IPS-11a (cell line): ENCODE results near the gene PDE4B.
"Not testable (repeated sequence)": the region's sequence is repeated elsewhere in the genome, so short reads cannot be mapped to it uniquely, and the experiment has no call there.

Experiments
- H3K4me3 ChIP-seq: one replicate; pipeline ENCODE4 v1.5.1; 2013; ENCODE audit warnings: low read depth, low read length, control low read depth

The PDE4B gene

GRCh38 chr1:66300280-66300971, 507.7 kb downstream of the PDE4B start:
- H3K4me3 ChIP-seq: no peak overlapping the region

DNA sequence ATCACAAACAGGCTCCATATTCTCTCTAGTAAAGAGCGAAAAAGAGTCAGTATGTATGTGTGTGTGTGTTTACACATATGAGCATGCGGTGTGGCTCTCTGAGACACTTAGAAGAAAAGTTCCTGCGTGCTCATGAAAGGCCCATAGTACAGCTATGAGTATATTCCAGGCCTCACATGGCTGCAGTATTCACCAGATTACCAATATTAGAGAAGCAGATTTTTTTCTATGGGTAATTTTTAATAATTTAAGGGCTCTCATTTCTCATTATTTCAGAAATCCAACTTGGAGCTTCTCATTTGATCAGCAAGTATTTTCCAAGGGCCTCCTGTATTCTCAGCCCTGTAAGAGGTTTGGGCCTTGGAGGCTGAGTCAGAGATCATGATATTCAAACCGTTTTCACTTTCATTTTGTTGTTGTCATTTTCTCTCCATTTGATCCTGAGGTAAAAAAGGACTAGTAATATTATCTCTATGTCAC, 508.3 kb downstream of the PDE4B start:
- H3K4me3 ChIP-seq: no peak overlapping the region

GRCh38 chr1:66302184-66302742, 509.6 kb downstream of the PDE4B start:
- H3K4me3 ChIP-seq: no peak overlapping the region

DNA sequence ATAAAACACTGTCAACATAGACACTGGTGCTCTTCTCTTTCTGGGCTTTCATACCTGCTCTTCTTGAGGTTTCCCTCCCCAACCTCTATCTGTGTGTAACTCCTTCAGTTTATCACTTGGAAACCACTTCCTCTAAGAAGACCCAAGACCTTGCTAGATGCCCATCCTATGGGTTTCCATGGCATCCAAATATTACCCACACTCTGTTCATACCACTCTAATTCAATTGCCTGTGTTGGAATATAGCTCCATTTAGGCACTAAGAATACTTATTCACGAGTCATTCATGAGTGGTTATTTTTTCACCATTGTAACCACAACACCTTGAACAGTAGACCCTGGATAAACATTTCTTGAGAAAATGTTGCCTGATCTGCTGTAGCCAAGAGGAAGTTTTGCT, 510.1 kb downstream of the PDE4B start:
- H3K4me3 ChIP-seq: no peak overlapping the region

DNA sequence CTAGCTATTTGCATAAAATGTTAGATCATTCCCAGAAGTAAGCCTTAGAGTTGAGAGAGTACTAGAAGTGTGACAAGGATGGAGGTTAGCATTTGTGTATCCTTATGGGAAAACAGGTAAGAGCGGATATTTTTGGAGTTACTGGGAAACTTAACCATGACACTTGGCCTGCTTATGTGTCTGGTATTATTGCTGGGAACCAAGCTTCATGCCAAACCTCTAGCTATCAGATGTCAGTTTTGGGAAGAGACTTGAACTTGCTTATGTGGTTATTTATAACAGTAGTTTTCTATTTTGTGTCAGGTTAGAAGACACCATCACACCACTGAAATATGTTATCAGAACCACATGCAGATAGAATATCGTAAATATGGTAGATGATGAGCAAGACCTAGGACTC, 511.0 kb downstream of the PDE4B start:
- no peak overlapping the region for H3K4me3 ChIP-seq

DNA sequence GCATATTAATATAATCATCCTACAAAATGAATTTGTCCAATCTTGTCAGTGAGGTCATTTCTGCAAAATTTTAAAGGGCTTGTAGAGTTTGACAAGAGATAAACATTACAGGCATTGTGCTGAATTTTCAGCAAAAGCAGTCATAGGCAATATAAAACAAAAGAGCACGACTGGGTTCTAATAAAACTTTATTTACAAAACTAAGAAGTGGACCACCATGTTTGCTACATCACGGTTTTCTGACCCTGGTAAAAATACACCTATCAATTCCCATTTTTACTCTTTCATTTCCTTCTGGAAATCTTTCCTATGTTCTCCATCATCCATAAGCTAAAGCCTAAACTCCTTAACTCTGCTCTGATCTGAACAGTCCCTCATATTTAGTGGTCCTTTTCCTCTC, 511.4 kb downstream of the PDE4B start:
- H3K4me3 ChIP-seq: no peak overlapping the region

GRCh38 chr1:66305927-66306326, 513.2 kb downstream of the PDE4B start:
- no peak overlapping the region for H3K4me3 ChIP-seq

DNA sequence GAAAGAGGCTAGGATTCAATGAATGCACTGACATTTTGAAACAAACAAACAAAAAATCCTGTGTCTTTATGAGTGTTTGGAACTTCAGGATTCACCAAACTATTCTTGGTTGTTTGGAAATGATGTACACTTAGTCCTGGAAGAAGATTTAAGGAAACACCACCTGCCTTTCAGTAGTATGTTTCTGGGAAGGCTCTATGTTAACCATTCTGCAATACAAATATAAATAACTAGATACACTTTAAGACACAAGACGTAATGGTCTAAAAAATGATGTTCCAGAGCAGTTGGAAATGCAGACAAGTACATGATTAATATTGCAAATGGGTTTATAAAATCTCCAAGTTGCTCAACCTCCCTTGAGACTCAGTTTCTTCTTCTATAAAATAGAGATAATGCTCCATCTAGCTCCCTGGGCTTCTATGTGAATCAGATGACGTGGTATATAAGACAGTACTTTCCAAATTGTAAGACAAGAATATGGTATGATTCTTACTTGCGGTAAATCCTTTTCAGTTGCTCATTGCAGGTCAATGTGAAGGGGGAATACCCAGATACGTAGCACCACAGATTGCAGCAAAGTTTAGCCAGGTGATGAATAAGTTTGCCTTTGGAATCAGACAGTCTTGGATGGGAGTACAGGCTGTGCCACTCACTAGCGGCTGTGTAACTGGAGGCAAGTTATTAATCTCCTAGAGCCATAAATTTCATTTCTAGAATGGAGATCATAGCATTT, 516.5 kb downstream of the PDE4B start:
- no peak overlapping the region for H3K4me3 ChIP-seq

DNA sequence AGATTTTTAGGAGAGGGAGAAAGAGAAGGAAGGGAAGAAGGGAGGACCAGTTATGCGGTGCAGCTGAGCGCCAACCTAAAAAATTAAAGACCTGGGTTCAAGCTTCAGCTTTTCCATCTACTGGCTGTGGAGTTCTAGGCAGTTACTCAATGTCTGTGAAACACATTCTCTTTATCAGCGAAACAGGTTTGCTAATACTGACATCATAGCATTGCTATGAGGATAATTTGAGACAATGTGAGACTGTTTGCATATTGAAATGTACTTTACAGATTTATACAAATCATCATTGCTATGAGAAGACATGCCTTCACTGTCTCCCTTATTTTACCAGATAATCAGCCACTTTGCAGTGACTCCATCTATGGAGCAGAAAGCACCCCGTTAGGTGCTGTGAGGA, 518.4 kb downstream of the PDE4B start:
- no peak overlapping the region for H3K4me3 ChIP-seq

GRCh38 chr1:66311628-66312027, 518.9 kb downstream of the PDE4B start:
- H3K4me3 ChIP-seq: no peak overlapping the region

DNA sequence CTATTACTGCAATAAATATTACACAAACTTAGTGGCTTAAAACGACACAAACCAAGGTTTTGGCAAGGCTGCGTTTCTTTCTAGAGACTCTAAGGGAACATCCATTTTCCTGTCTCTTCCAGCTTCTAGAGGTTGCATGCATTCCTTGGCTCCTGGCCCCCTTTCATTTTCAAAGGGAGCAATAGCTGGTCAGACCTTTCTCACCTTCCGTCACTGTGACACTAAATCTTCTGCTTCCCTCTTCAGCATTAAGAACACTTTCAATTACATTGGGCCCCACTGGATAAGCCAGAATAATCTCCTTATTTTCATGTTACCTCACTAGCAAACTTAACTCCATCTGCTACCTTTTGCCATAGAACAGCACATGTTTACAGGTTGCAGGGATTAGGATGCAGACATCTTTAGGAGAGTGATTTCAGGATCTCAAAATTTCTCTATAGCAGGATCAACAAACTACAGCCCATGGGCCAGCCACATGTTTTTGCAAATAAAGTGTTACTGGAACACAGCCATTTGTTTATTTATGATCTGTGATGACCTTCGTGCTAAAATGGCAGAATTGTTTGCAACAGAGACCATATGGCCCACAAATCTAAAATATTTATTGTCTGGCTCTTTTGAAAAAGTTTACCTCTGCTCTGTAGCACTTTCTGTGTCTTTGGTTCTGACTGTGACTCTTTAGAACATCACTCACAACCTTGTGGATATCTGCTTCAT, 519.7 kb downstream of the PDE4B start:
- H3K4me3 ChIP-seq: no peak overlapping the region

- no peak overlapping the region for H3K4me3 ChIP-seq
Observed at GRCh38 chr1:66313429-66313828, 520.7 kb downstream of the PDE4B start.

DNA sequence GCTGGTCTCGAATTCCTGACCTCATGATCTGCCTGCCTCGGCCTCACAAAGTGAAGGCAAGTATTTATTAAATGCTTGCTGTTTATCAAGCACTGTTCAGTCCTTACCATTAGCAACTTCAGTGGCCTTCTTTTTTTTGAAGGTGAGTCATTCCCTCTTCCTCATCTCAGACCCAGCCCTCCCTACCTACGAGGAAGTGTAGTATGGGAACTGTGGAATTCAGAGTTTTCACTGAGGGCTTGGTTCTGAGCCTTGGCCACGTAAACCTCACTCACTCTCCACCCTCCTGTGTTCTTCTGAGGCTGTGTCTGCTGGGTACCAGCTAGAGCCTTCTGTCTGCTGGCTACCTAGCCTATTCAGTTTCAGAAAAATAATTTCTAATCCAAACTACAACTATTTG, 523.0 kb downstream of the PDE4B start:
- no peak overlapping the region for H3K4me3 ChIP-seq

DNA sequence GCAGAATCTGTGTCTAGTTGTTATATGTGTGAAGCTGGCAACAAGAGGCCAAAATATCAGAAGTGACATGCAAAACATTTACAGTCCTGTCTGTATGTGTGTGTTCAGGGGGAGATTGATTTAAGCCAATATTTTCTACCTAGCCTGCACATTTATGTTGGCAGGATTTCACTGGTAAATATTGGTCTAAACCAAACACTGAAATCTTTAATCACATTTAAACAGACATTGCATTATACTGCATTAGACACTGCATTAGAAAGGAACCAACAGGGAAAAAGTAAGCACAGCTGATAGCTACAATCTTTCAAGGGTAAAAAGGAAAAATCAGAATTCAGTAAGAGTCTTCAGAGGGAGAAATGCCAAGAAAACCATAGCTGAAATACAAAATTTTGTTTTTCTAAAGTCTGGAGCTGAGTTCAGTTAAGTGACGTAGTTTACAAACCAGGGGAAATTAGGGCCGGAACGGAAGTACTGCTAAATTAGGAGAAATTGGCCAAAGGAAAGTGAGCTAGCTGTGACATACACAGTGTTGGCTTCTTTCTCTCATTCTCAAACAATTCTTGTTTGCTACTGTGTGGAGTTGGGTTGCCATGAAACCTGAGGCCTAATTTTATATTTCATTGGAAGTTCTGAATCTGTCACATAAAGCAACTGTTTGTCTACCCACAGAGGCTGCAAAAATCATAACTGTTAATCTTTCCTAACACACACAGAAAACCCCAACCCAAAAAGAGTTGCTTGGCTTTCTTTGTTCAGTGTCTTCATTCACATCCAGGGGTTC, 524.0 kb downstream of the PDE4B start:
- H3K4me3 ChIP-seq: no peak overlapping the region

DNA sequence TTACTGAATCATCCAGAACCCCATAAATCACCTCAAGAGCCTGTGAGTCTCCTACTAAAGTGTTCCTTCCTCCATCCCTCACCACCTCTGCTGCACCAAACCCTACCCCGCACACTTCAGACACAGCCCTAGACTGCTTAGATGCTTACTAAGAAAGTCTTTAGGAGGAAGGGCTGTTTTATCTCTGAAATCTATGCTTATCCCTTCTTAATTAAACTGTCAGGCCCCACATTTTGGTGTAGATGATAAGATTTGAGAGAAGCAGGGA, 524.5 kb downstream of the PDE4B start:
- H3K4me3 ChIP-seq: no peak overlapping the region

DNA sequence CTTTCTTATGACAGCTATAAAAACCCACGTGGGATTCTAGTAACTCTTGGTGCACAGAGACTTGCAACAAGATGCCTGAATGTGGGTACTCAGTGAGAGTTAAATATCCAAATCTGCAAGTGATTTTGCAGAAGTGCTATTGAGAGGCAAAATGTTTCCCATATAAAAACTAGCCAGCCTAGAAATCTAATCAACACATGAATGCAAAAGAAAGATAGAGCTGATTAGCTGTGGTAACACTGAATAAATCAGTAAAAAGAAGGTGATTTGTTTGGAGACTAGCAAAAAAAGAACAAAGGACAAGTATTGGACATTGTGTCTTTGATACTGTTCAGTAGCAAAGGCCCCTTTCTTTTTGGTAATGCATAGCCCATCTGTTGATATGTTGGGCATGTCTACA, 527.5 kb downstream of the PDE4B start:
- H3K4me3 ChIP-seq: no peak overlapping the region

GRCh38 chr1:66322462-66322861, 529.8 kb downstream of the PDE4B start:
- not testable (repeated sequence) for H3K4me3 ChIP-seq

DNA sequence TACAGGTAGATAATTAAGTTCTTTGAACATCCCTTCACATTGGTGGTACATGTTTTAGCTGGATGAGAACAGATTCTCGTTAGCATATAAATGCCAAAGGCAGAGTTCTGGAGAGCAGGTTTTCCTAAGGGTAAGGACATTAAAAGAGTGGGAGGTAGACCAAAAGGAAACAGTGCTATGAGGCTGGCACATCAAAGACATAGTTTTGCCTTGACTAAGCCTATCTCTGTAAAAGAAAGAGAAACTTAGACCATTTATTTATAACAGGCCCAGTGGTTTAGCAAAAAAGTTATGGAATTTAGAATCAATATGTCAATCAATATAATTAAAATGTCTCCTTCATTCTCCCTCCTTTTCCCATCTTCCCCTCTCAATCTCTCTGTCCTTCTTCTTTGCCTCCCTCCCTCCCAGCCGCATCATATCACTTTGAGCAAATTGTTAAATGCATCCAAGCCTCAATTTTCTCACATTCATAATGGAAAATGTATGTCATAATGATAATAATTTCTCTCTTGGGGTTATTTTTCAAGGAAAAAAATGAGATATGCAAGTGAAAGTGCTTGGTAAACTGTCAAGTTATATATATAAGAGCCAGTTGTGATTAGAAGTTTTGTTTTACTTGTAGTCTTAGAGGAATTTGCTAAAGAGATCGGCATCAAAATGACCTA, 531.4 kb downstream of the PDE4B start:
- H3K4me3 ChIP-seq: no peak overlapping the region

DNA sequence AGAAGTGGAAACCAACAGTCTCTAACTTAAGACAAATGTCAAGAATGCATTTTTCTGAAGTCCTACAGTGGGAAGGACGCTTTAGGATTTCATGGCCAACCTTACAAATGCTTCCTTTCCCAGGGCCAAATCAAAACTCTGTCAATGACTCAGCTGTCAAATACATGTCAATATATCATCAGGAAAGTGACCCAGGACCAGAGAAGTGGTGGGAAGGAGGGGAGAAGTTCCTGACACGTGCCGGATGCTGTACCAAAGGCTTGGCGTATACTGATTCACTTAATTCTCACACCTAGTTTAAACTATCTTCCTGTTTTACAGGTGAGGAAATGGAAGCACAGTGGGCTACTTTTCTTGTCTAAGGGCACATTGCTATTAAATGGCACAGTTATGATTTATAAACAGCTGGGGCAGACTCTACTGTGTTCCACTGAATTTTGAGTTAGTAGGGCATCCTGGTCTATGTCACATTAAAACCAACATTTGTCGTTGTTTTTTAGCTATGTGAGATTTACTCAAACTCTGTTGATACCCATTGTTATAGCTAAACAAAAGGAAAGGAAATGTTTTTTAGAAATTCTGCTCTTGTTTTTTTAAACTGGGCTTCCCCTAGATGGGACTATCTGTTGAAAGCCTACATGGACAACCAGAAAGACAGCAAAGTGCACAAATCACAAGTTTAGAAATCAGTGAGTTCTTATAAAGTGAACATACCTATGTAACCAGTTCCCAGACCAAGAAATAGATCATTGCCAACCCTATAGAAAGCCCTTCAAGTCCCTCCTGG, 533.1 kb downstream of the PDE4B start:
- no peak overlapping the region for H3K4me3 ChIP-seq

DNA sequence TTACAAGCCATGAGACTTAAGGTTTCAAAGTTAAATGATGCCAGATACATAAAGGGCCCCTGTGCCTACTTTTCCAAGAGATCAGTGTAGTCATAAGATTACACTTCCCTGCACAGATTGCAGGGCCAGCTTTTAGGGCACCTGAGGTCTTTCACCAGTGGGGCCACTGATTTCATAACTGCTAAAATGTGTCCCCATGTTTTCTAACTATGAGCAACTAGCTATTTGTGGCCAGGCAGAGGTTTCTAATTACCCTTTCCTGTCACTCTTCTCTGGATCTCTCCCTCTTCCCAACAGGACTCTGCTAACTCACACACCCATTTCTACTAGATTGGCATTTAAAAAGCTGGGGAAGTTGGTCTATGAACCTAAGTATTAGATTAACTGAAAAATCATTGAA, 534.2 kb downstream of the PDE4B start:
- H3K4me3 ChIP-seq: no peak overlapping the region
